Measurements from ENCODE around the gene SDK1. TPM values are rescaled to one million over a fixed set of nuclear protein-coding genes. Genes with fewer than 3 reads are reported as not detected.

The SDK1 gene
- total RNA-seq, 1 donor from 2014 or later: 5.4 TPM

- no peak overlapping the region for H3K27ac Mint-ChIP-seq (ENCODE audit: unreplicated experiment)
- TF ChIP-seq, protein P1, sequence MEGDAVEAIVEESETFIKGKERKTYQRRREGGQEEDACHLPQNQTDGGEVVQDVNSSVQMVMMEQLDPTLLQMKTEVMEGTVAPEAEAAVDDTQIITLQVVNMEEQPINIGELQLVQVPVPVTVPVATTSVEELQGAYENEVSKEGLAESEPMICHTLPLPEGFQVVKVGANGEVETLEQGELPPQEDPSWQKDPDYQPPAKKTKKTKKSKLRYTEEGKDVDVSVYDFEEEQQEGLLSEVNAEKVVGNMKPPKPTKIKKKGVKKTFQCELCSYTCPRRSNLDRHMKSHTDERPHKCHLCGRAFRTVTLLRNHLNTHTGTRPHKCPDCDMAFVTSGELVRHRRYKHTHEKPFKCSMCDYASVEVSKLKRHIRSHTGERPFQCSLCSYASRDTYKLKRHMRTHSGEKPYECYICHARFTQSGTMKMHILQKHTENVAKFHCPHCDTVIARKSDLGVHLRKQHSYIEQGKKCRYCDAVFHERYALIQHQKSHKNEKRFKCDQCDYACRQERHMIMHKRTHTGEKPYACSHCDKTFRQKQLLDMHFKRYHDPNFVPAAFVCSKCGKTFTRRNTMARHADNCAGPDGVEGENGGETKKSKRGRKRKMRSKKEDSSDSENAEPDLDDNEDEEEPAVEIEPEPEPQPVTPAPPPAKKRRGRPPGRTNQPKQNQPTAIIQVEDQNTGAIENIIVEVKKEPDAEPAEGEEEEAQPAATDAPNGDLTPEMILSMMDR (IDR thresholded peaks at IDR 0.05): no peak
- no peak overlapping the region for H3K4me3 Mint-ChIP-seq (ENCODE audit: unreplicated experiment)
- no peaks in the 10 kb centered on the region for H3K27me3 Mint-ChIP-seq (ENCODE audit: unreplicated experiment)
- no peaks in the 10 kb centered on the region for H3K9me3 Mint-ChIP-seq (ENCODE audit: unreplicated experiment)
- no peak for DNase-seq (ENCODE audit: extremely low spot score, unreplicated experiment)
- peaks cover 3% of the 10 kb centered on the region for H3K4me1 Mint-ChIP-seq (ENCODE audit: unreplicated experiment)
- H3K36me3 Mint-ChIP-seq (ENCODE audit: unreplicated experiment): no peaks in the 10 kb centered on the region
Measured at GRCh38 chr7:4181446-4181845, 880.4 kb downstream of the SDK1 start.

DNA sequence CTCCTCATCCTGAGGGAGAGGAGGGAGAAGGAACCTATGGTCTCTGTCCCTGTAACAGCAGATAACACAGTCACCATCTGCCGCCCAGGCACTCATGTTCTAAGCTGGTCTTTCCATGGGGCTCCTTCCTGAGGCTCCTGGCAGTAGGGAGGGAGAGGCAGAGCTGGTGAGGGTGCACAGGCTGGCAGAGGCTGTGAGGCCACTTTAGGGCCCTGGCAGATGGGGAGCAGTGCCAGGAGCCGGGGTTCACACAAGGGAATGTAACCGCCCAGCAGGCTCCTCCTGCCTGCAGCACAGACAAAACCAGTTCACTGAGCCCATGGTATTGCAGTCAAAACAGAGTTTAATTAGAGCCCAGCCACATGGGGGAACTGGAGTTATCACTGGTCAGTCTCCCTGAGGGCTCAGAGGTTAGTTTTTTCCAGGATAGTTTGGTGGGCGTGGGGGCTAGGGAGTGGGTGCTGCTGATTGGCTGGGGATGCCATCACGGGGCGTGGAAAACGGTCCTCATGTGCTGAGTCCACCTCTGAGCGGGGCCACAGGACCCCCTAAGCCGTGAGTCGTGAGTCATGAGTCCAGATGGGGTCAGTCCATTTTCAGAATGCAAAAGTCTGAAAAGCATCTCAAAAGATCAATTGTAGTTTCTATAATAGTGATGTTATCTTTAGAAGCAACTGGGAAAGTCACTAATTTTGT, 881.7 kb downstream of the SDK1 start:
- TF ChIP-seq, protein P1 (IDR thresholded peaks at IDR 0.05): no peak
- H3K27ac Mint-ChIP-seq (ENCODE audit: unreplicated experiment): no peak overlapping the region
- no peaks in the 10 kb centered on the region for H3K36me3 Mint-ChIP-seq (ENCODE audit: unreplicated experiment)
- no peak for DNase-seq (ENCODE audit: extremely low spot score, unreplicated experiment)
- peaks cover 3% of the 10 kb centered on the region for H3K4me1 Mint-ChIP-seq (ENCODE audit: unreplicated experiment)
- H3K9me3 Mint-ChIP-seq (ENCODE audit: unreplicated experiment): no peaks in the 10 kb centered on the region
- H3K4me3 Mint-ChIP-seq (ENCODE audit: unreplicated experiment): no peak overlapping the region
- H3K27me3 Mint-ChIP-seq (ENCODE audit: unreplicated experiment): no peaks in the 10 kb centered on the region

DNA sequence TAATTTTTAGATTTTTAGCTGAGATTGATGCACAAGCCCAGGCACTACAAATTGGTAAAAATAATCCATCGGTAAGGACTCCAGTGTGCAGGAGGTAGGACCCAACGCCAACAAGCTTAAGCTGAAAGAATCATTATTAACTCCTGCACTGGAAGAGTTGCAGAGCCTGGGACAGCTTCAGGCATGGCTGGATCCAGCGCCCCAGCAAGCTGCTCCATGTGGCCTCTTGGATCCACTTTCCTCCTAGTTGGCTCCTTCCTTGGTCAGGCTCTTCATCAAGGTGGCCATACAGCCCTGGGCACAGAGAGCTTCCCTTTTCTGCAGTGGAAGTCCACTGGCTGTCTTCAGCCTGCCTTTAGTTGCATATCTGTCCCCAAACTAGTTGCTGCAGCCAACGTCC, 883.6 kb downstream of the SDK1 start:
- DNase-seq (ENCODE audit: extremely low spot score, unreplicated experiment): no peak
- Mint-ChIP-seq H3K27me3 (ENCODE audit: unreplicated experiment) (no peaks in the 10 kb centered on the region), H3K27ac (ENCODE audit: unreplicated experiment) (no peak overlapping the region), H3K9me3 (ENCODE audit: unreplicated experiment) (no peaks in the 10 kb centered on the region), H3K36me3 (ENCODE audit: unreplicated experiment) (no peaks in the 10 kb centered on the region), H3K4me1 (ENCODE audit: unreplicated experiment) (peaks cover 3% of the 10 kb centered on the region), H3K4me3 (ENCODE audit: unreplicated experiment) (no peak overlapping the region)
- TF ChIP-seq, protein P1 (IDR thresholded peaks at IDR 0.05): no peak

GRCh38 chr7:4185136-4185535, 884.1 kb downstream of the SDK1 start:
- H3K27me3 Mint-ChIP-seq (ENCODE audit: unreplicated experiment): no peaks in the 10 kb centered on the region
- H3K9me3 Mint-ChIP-seq (ENCODE audit: unreplicated experiment): no peaks in the 10 kb centered on the region

More at GRCh38 chr7:4185136-4185535, 884.1 kb downstream of the SDK1 start:
- Mint-ChIP-seq H3K36me3 (ENCODE audit: unreplicated experiment) (no peaks in the 10 kb centered on the region), H3K4me1 (ENCODE audit: unreplicated experiment) (peaks cover 3% of the 10 kb centered on the region), H3K4me3 (ENCODE audit: unreplicated experiment) (no peak overlapping the region), H3K27ac (ENCODE audit: unreplicated experiment) (no peak overlapping the region)
- DNase-seq (ENCODE audit: extremely low spot score, unreplicated experiment): no peak
- TF ChIP-seq, protein P1 (IDR thresholded peaks at IDR 0.05): no peak

Data from osteocyte (in vitro differentiated cells).